GF-D8 (cell line): Measurements from ENCODE around the gene RYR3.

Experiments used
- DNase-seq: peaks from one replicate; lab custom pipeline; 2025; lab: John Stamatoyannopoulos, UW

Gene RYR3

DNA sequence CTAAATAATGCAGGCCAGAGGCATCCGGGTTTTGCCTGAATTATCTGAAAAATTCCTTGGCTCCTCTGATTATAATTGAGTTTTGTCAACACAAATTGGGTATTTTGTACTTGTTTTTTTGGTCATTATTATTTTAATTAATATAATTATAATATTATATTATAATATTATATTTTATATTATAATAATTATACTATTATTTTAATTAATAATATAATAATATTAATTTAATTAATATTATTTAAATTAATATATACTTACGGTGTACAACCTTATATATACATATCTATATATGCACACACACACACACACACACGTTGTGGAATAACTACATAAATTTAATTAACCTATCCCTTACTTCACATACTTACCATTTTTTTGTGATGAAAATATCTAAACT, 73.5 kb downstream of the RYR3 start:
- no peak for DNase-seq

DNA sequence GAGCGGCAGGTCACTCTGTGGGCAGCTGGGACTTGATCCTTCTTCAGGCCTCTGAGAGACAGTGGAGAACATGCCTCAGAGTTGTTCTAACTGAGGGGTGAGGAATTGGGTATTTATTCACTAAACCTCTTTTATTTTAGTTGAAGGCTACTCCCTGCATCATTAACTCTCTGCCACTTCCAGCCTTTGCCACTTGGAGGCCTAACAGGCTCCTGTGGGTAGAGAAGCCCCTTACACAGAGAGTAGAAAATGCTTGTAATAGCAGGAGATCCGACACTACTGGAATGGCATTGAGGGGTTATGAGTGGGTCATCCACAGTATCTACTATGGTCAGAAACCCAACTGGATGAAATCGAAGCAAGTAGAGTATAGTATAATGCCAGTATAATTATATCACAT, 81.7 kb downstream of the RYR3 start:
- DNase-seq: no peak

DNA sequence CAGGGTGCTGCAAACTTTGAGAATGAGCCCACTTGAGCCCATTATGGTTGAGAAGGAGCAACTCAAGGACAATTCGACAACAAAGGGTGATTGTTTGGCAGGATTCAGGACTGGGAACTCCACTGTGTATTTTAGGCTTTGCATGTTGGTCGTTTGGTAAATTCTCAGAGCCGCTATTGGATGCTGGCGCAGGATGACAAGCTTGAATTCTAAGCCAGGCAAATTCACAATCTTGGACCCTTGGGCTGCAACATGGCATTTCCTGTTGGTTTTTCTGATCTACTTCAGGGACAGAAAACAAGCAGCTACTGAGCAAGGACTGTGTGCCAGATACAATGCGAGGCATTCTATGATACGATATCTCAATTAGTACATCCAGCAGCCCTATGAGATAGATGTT, 82.8 kb downstream of the RYR3 start:
- DNase-seq: no peak

DNA sequence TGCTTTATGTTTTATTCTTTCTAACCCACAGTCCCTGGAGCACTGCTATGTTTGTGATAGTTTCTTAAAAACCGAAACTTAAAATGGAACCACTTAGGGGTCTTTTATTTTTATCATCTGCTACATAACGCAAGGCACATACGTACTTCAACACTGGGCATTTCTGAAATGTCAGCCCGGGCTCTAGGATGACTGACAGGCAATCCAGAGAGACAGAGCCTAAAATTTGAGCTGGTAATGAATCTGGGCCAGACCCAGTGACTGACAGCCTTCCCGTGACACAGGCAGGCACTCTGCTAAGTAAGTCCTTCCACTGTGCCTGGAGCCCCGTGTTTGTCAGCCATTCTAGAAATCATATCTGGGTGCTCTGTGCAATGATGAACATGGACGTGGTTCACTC, 84.6 kb downstream of the RYR3 start:
- DNase-seq: no peak

DNA sequence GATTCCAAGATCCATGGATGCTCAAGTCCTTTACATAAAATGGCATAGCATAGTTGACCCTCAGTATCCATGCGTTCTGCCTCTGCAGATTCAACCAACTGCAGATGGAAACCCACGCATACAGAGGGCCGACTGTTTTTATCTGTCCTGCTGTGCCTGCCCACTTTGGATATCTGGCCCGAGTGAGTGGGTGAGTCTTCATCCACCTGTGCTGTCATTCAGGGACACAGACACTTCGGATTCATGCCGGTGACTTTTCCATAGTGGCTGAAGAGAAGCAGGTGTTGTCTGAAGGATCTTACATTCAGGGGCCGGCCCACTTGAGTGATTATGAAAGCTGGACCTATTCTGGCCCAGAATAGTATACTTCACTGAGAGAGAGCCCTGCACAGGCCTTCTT, 85.1 kb downstream of the RYR3 start:
- DNase-seq: no peak

DNA sequence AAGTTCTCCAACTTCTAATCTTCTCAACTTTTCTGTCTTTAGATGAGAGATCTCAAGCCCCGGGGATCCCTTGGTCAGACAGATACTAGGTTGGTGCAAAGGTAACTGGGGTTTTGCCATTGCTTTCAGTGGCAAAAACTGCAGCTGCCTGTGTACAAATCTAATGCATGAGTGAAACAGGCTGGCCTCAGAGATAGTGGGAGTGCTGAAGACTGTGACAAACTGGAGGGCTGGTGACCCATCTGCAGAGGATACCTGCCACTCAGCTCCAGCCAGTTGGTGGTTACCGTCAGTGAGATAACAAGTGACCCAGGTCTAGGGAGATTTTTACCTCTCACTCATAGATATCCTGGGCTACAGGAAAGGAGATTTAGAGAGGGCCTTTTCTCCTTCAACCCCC, 85.7 kb downstream of the RYR3 start:
- DNase-seq: no peak

DNA sequence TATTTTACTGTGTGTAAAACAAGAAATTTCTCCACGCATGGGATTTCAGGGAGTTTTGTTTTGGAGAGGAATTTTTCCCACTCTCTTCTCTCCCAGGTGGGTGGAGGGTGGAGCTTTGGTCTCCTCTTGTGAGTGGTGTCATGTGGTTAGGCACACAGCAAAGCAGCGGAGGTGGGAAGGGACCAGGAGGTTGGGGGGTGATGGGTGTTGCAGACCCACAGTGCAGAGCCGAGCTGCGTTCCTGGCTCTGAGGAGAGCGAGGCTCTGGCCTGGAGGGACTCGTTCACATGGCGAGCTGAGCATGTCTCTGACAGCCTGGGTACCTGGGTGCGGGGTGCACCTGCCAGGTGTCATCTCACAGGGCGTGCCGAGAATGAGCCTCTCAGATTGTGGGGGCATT, 87.8 kb downstream of the RYR3 start:
- DNase-seq: no peak

DNA sequence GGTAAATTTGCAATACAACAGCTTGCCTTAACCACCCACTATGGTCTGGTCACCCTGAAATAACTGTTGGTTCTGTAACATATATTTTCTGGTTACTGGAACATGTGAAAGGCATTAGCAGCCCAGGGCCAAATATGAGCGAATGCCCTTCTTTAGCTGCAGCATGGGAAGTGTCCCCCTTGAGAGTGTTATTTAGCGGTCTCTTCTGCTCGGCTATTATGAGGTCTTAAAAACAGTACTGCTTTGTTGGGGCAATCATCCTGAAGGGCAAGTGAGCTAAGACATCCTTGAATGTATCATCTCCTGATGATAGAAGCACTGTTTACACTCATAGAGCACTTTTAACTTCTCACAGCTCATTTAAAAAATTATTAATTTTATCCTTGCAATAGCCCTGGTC, 90.2 kb downstream of the RYR3 start:
- DNase-seq: no peak

DNA sequence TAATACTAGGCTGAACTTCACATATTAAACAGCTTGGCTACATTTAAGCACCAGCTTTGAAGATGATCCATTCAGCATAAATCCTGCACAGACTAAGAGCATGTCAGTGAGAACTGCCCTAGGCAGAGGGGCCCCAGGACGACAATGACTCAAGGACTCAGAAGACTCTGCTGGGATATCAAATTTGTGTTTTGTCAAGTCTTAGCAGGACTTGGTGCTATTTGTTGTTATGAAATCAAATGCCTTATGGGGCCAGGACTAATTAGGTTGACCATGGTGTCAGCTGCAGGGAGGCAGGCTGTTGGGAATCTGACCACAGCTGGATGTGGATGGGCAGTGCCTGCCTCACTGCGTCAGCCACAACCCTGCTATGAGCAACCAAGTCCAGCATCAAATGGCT, 91.8 kb downstream of the RYR3 start:
- no peak for DNase-seq

DNA sequence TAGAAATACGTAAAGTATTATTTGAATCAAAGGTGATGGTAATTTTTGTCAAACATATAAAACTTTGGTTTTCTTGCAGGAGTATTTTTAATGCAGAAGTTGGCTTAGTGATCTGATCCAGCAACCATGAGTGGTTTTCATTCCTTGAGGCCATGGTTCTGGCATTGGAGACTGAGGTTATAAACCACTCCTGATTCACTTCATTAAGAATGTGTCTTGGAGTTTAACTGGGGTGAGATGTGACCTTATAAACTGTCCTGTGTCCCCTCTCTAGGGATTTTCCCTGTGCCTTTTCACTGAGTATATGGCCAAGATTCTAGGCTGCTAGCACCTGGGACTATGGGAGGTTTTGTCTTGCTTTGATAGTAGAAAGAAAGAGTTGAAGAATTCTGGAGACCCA, 94.3 kb downstream of the RYR3 start:
- DNase-seq: no peak

DNA sequence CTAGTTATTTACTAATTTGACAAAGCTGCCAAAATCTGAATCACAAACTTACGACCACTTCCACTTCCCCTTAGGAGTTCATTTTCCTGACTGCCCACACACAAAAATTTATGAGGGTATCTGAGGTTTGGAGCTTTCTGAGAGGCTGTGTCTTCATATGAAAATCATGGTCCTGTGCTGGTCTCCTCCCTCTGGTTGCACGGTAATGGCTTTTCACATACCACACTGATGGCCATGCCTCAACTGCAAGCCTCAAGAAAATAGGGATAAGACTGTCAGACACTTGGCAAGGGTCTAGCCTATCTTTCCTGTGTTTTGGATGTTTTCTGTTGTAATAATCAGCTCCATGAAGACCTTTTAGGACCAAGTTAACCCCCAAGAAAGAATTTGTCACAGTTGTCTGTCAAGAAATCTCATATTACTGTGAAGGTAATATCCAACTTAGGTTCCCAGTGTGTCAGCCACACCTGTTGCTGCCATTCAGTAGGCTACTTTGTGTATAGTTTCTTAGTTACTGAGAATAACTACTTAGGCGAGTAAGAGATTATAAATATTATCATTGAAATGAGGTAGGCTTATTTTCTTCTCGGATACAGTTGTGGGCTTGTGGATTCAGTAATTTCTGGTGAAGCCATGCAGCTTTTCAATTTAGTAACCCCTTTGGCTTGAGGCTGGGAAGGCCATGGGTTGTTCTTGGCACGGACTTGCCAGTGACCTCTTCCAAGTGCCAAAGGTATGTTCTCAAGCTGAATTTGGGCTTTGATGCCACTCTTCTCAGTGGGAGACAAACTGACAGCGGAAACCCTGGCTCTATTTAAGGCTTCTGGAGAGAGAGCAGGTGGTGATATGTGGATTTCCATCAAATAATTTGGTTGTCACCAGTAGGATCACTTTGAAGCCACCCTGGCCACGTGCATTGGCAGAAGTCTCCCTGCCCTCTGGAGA, 101.1 kb downstream of the RYR3 start:
- DNase-seq: no peak

DNA sequence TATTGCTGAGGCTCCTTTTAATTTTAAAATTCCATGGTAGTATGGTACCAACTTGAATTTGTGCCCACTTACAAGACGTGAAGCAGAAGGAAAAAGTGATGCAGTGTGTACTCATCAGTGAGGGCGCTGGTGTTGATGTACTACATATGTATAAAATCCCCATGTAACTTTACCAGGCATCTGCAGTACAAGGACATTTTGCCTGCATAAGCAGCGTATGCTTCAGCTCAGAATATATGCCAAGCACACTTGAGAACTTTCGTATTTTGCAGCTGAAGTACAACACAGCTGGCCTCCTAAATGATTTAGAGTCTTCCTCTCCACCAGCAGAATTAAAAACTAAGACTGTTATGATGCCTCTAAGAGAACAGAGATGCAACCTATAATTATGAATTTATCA, 108.9 kb downstream of the RYR3 start:
- DNase-seq: no peak

DNA sequence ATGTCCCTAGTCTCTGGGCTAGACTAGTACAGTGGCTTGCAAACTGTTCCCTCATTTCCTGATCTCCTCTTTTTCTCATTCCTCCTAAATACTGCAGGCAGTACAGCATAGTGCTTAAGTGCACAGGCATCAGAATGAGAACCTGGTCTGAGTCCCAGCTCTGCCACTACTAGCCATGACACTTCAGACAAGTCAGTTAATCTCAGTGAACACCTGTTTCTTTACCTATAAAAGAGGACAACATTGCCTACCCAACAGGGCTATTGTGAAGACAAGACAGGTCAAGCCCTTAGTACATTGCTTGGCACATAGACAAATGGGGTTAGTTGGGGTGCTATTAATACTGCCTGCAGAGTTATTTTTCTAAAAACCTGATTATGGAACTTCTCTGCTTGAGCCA, 113.3 kb downstream of the RYR3 start:
- no peak for DNase-seq

DNA sequence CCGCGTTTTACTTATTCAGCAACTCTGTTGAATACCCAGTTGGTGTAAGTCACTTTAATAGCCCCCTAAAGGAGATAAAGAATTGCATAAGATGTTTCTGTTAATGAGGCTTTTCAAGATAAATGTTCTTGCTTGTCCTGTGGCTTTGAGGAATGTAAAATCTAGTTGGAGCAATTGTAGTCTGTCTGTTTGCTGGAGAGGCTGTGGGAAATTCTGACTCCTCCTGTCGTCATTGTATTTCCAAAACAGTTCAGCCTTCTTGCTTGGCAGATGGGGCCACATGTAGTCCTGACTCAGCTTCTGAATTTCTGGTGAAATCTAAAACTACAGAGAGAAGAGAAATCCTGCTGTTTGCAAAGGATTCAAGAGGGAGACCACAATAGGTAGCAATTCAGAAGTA, 114.4 kb downstream of the RYR3 start:
- no peak for DNase-seq

DNA sequence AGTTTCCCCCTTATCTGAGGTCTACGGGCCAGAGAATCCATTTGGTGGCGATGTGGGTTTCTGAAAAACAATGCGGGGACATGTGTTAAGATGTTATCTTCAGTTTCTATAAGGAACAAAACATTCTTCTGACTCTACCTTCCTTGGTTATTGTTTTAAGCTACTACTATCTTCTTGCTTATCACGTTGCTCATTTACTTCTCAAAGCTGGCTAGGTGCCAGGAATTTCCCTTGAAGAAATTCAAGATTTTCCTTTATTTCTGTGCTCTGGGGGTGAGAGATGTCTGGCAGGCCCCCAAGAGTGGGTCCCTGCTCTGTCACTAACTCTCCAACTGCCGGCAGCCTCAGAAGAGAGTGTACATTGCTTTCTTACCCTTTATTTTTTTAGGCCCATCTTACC, 119.8 kb downstream of the RYR3 start:
- no peak for DNase-seq

DNA sequence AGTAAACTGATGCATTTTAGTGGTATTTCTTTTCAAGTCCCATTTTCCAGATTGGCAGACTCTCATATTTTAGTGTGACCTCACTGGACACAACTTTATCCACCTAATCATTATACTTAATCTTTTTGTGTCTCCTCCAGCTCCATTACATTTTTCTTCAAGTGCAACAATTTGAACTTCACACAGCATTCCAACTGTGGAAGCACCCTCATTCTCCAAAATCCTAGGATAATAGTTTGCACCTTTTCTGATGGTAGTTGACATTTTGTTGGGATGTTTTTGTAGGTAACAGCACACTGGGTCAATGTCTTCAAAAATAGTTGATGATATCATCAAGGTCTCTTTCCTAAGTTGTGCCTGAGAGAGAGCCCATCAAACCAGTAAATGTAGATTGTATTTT, 123.1 kb downstream of the RYR3 start:
- no peak for DNase-seq

DNA sequence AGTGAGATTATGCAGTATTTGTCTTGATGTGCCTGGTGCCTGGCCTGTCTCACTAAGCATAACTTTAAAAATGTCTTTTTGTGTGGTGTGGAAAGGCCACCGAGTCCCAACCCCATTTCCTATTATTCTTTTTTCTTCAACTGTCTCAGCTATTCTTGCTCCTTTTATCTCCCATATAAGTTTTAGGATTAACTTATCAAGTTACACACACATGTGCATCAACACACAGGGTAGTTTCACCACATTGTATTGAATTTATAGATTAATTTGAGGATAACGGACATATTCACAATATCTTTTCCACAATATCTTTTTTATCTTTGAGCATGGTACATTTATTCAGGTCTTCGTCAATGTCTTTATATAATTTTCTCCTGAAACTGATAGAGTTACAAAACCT, 127.6 kb downstream of the RYR3 start:
- no peak for DNase-seq

DNA sequence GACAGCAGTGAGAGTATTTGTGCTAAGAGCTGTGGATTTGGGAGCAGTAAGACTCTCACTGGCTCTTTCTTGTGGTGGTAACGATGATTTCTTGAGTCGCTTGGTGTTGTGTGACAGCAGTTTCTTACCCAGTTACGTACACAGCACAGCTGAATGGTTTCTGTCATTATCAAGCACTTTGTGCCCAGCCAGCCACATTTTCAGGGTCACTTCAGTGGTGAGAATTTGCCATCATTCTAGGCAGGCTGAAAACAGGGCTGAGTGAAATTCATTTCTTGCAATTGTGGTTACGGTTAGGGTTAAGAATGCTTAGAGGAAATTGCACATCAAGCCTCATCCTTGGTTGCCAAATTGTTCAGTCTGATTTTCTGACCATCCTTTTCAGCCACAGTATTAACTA, 130.1 kb downstream of the RYR3 start:
- DNase-seq: no peak

DNA sequence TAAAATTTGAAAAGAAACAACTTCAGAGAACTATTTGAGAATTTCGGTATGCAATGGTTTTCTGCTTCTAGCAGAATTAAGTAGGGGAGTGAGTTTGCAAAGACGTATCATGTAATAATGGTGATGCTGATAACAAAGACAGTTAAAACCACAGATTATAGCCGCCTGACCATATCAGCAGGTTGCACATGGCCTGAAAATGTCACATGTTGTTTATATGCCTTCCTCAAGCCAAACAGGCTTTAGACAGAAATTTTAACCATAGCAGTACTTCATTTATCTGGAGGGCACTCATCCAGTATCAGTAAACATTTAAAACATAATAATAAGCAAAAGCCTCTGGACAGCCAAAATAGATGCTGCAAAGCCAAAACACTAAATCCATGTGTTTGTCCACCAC, 131.7 kb downstream of the RYR3 start:
- DNase-seq: no peak

DNA sequence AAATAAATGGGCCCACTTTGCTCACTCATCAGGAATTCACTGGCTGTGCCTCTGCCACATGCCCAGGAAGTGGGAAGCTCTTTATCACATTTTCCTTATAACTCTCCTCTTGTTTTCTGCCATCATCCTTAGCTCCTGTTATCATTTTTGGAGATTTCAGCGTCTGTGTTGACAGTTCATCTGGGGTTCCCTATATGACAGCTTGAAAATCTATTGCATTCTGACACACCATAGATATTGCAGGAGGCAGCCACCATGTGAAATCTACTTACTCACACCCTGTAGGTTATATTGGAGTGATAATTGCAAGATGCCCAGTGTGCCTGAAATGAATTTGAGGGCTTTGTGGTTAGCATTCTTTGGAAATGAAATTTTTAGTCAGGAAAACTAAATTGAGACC, 132.9 kb downstream of the RYR3 start:
- no peak for DNase-seq

DNA sequence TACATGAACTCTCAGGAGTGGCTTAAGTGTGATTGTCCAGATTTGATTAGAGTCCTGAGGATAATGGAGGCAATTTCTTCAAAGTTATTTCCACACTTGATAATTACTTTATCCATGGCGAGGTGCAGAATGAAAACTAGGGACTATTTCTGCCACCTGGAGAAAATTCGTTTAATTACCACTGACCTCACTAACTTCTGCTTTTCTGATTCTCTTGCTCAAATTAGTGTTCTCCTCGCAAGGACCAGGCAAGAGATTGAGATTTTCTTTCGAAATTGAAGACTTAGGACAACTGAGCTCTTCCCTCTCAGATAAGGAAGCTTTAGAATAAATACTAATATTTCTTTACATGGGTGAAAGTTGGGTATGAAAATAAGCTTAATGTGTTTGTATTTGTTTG, 135.2 kb downstream of the RYR3 start:
- DNase-seq: no peak

DNA sequence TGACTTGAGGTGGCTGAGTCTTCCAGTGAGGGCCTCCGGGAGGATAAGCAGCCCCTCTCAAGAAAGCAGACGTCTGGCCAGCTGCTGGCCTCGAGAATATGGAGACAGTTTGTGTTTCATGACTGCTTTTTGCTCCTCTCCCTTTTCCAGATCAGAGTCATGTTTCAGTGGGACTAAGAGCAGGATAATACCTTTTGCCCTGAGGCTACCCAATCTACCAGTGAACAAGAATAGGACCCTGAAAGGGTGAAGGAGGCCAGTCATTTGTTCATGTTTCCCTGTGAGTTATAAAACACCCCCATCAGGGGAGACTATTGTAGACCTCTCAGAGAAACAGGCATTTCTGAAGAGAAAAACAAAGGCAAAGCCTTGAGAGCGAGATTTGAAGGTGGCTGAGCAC, 137.4 kb downstream of the RYR3 start:
- no peak for DNase-seq

DNA sequence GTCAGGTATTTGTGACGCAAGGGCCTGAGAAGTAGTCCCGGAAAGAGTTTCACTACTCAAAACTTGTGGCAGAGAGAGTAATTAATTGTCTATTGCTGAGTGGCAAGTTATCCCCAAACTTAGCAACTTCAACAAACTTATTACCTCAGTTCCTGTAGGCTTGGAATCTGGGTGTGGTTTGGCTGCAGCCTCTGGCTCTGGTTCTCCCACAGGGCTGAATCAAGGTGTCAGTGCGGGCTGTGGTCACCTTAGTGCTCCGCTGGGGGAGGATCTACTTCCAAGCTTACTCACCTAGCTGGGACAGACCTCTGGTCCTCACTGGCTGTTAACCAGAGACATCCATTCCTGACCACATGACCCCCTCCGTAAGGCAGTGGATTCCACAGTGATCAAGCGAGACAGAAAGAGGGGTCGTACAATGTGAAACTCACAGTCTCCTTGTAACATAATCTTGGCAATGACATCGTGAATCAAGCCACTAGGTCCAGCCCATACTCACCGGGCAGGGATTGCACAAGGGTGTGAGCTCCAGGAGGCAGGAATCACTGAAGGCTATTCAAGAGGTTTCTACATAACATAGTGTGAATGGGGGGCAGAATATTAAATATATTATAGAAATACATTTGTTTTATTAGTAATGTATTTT, 138.3 kb downstream of the RYR3 start:
- no peak for DNase-seq

DNA sequence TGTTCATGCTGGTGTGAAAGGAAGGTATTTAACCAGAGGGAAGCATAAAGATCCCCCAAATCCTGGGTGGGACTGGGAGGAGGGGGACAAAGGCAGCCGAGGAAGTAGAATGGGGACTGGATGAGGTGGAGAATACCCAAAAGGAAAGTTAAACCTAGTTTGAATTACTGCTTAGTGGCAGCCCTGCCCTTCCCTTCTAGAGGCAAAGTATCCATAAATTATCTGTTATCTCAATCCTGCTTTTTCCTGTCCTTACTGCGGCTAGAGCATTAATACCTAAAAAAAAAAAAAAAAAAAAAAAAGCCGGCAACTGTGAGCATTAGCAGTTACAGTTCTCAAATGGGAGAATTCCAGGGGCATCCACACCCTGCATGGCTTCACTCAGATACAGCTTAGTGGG, 139.0 kb downstream of the RYR3 start:
- no peak for DNase-seq
